ENCODE results near the gene CCDC54. TPM values are rescaled to one million over a fixed set of nuclear protein-coding genes. Genes with fewer than 3 reads are reported as not detected.

CCDC54 gene
- total RNA-seq, 1 experiment from 2014 or later, result not detected

DNA sequence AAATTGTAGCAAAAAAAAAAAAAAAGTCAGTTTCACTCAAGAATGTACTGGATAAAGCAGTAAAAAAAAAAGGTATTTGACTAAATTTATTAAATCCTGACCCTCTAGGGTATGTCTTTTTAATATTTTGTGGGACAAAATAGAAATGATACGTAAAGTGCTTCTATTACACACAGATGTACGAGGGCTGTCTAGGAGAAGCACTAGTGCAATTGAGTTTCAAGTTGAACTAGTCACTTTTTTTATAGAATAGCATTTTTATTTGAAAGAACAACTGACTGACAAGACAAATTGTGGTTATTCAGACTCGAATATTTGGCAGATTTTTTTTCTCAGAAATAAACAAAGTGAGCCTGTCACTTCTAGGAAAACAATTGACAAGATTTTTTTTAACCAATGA lies 49.0 kb downstream of the CCDC54 start (continued):
- TF ChIP-seq, protein P1, sequence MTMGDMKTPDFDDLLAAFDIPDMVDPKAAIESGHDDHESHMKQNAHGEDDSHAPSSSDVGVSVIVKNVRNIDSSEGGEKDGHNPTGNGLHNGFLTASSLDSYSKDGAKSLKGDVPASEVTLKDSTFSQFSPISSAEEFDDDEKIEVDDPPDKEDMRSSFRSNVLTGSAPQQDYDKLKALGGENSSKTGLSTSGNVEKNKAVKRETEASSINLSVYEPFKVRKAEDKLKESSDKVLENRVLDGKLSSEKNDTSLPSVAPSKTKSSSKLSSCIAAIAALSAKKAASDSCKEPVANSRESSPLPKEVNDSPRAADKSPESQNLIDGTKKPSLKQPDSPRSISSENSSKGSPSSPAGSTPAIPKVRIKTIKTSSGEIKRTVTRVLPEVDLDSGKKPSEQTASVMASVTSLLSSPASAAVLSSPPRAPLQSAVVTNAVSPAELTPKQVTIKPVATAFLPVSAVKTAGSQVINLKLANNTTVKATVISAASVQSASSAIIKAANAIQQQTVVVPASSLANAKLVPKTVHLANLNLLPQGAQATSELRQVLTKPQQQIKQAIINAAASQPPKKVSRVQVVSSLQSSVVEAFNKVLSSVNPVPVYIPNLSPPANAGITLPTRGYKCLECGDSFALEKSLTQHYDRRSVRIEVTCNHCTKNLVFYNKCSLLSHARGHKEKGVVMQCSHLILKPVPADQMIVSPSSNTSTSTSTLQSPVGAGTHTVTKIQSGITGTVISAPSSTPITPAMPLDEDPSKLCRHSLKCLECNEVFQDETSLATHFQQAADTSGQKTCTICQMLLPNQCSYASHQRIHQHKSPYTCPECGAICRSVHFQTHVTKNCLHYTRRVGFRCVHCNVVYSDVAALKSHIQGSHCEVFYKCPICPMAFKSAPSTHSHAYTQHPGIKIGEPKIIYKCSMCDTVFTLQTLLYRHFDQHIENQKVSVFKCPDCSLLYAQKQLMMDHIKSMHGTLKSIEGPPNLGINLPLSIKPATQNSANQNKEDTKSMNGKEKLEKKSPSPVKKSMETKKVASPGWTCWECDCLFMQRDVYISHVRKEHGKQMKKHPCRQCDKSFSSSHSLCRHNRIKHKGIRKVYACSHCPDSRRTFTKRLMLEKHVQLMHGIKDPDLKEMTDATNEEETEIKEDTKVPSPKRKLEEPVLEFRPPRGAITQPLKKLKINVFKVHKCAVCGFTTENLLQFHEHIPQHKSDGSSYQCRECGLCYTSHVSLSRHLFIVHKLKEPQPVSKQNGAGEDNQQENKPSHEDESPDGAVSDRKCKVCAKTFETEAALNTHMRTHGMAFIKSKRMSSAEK (CRISPR knock-in tag; IDR thresholded peaks at IDR 0.05; ENCODE audit: borderline replicate concordance), result no peak
- TF ChIP-seq, protein P2, sequence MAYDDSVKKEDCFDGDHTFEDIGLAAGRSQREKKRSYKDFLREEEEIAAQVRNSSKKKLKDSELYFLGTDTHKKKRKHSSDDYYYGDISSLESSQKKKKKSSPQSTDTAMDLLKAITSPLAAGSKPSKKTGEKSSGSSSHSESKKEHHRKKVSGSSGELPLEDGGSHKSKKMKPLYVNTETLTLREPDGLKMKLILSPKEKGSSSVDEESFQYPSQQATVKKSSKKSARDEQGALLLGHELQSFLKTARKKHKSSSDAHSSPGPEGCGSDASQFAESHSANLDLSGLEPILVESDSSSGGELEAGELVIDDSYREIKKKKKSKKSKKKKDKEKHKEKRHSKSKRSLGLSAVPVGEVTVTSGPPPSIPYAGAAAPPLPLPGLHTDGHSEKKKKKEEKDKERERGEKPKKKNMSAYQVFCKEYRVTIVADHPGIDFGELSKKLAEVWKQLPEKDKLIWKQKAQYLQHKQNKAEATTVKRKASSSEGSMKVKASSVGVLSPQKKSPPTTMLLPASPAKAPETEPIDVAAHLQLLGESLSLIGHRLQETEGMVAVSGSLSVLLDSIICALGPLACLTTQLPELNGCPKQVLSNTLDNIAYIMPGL (CRISPR knock-in tag; IDR thresholded peaks at IDR 0.05), result no peak
- TF ChIP-seq NFATC4 (CRISPR knock-in tag; IDR thresholded peaks at IDR 0.05) (no peak), ZNF423 (CRISPR knock-in tag; IDR thresholded peaks at IDR 0.05) (no peak), ZNF121 (CRISPR knock-in tag; IDR thresholded peaks at IDR 0.05) (no peak), RORB (CRISPR knock-in tag; IDR thresholded peaks at IDR 0.05) (no peak)
- TF ChIP-seq, protein P3, sequence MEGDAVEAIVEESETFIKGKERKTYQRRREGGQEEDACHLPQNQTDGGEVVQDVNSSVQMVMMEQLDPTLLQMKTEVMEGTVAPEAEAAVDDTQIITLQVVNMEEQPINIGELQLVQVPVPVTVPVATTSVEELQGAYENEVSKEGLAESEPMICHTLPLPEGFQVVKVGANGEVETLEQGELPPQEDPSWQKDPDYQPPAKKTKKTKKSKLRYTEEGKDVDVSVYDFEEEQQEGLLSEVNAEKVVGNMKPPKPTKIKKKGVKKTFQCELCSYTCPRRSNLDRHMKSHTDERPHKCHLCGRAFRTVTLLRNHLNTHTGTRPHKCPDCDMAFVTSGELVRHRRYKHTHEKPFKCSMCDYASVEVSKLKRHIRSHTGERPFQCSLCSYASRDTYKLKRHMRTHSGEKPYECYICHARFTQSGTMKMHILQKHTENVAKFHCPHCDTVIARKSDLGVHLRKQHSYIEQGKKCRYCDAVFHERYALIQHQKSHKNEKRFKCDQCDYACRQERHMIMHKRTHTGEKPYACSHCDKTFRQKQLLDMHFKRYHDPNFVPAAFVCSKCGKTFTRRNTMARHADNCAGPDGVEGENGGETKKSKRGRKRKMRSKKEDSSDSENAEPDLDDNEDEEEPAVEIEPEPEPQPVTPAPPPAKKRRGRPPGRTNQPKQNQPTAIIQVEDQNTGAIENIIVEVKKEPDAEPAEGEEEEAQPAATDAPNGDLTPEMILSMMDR (IDR thresholded peaks at IDR 0.05), result no peak

Other genes with a start within 250 kb of the CCDC54 start
- gene BBX, start 145.5 kb downstream of the CCDC54 start, total RNA-seq (2021), result 45.0 to 52.0 TPM (median 49.3 TPM) in 3 replicates